Liver (tissue), 9 donors: Measurements from ENCODE around the gene ASMTL. TPM values are rescaled to one million over a fixed set of nuclear protein-coding genes. Genes with fewer than 3 reads are reported as not detected.
A peak's percentile ranks its signal among the peaks of the same experiment; 100 is the strongest.
"Not testable (repeated sequence)": the region's sequence is repeated elsewhere in the genome, so short reads cannot be mapped to it uniquely, and the experiment has no call there.

ENCODE experiments used
- DNase-seq: peaks from one replicate; pipeline ENCODE4 v3.0.0-alpha.2; 2017; ENCODE audit warnings: low spot score
- H3K27ac ChIP-seq, 2 donors: one replicate each; pipeline ENCODE4 v1.7.0; 2013; ENCODE audit warnings: inconsistent platforms in 2 of 2, low read length in 2 of 2, control low read depth in 1 of 2, low read depth in 1 of 2, mild to moderate bottlenecking in 1 of 2
- H3K27me3 ChIP-seq, 4 donors: one replicate each; pipeline versions ENCODE4 v1.6.1 to v1.7.0; 2013; ENCODE audit warnings: low read length in 3 of 4, inconsistent platforms in 1 of 4, mild to moderate bottlenecking in 1 of 4, moderate library complexity in 1 of 4; ENCODE audit not compliant: control insufficient read depth in 4 of 4, insufficient read depth in 4 of 4
- H3K36me3 ChIP-seq, 4 donors: one replicate each; pipeline versions ENCODE4 v1.6.1 to v1.7.0; 2013; ENCODE audit warnings: low read length in 3 of 4, mild to moderate bottlenecking in 3 of 4, low read depth in 1 of 4, moderate library complexity in 1 of 4; ENCODE audit not compliant: control insufficient read depth in 4 of 4, insufficient read depth in 3 of 4
- H3K4me1 ChIP-seq, 4 donors: one replicate each; pipeline versions ENCODE4 v1.6.1 to v1.7.0; 2013; ENCODE audit warnings: low read length in 3 of 4, mild to moderate bottlenecking in 3 of 4, moderate library complexity in 1 of 4; ENCODE audit not compliant: control insufficient read depth in 4 of 4, insufficient read depth in 4 of 4
- H3K4me3 ChIP-seq, 3 donors: one replicate each; pipeline versions ENCODE4 v1.6.1 to v1.7.0; 2013; ENCODE audit warnings: low read length in 3 of 3, control low read depth in 1 of 3, low read depth in 1 of 3, mild to moderate bottlenecking in 1 of 3
- H3K9ac ChIP-seq, 2 donors: one replicate each; pipeline ENCODE4 v1.7.0; 2013; ENCODE audit warnings: low read length in 2 of 2, mild to moderate bottlenecking in 2 of 2, moderate library complexity in 2 of 2, control low read depth in 1 of 2, low read depth in 1 of 2
- H3K9me3 ChIP-seq, 4 donors: one replicate each; pipeline versions ENCODE4 v1.6.1 to v1.7.0; 2013; ENCODE audit warnings: low read length in 3 of 4; ENCODE audit not compliant: control insufficient read depth in 4 of 4
- ATF3 ChIP-seq: IDR thresholded peaks from 2 replicates; pipeline ENCODE4 v1.6.1; 2016; ENCODE audit warnings: antibody characterized with exemption
- FOXA2 ChIP-seq: IDR thresholded peaks from 2 replicates; pipeline ENCODE4 v1.6.1; 2016; ENCODE audit warnings: antibody characterized with exemption
- GABPA ChIP-seq, 2 donors: IDR thresholded peaks in 1 of 2; conservative IDR thresholded peaks in 1 of 2; 2 replicates each; pipeline ENCODE4 v1.6.1; 2016; ENCODE audit warnings: antibody characterized with exemption in 2 of 2, mild to moderate bottlenecking in 1 of 2, moderate library complexity in 1 of 2
- HNF4A ChIP-seq, 2 donors: conservative IDR thresholded peaks; 2 replicates each; pipeline ENCODE4 v1.6.1; 2016; ENCODE audit warnings: antibody characterized with exemption in 2 of 2, mild to moderate bottlenecking in 2 of 2
- HNF4G ChIP-seq: IDR thresholded peaks from 2 replicates; pipeline ENCODE4 v1.6.1; 2016; ENCODE audit warnings: antibody characterized with exemption
- JUND ChIP-seq, 2 donors: IDR thresholded peaks; 2 replicates each; pipeline ENCODE4 v1.6.1; 2016; ENCODE audit warnings: antibody characterized with exemption in 2 of 2
- RAD21 ChIP-seq, 2 donors: IDR thresholded peaks; 2 replicates each; pipeline ENCODE4 v1.6.1; 2016; ENCODE audit warnings: antibody characterized with exemption in 2 of 2, mild to moderate bottlenecking in 2 of 2
- REST ChIP-seq: IDR thresholded peaks from 2 replicates; pipeline ENCODE4 v1.6.1; 2016; ENCODE audit warnings: antibody characterized with exemption, mild to moderate bottlenecking
- RXRA ChIP-seq, 2 donors: IDR thresholded peaks; 2 replicates each; pipeline ENCODE4 v1.6.1; 2017 to 2018; ENCODE audit warnings: antibody characterized with exemption in 2 of 2, mild to moderate bottlenecking in 1 of 2
- YY1 ChIP-seq: IDR thresholded peaks from 2 replicates; pipeline ENCODE4 v1.6.1; 2016; ENCODE audit warnings: antibody characterized with exemption, mild to moderate bottlenecking
- WGBS: extraction: QIAGEN DNeasy Blood & Tissue Kit; methylation state at CpG from one replicate; pipeline ENCODE4 v1.1.7; 2013; 5-methylcytosine and 5-hydroxymethylcytosine counted together
- polyA plus RNA-seq, 2 donors: library from polyadenylated mRNA; stranded (reverse) in 1 of 2; unstranded in 1 of 2; fragments of 200-250 nt in 1 of 2; fragments of >200 nt in 1 of 2; fragmentation: Nextera tagmentation in 1 of 2; extraction: Ambion mirVana in 1 of 2; gene quantifications; one replicate each; pipeline versions ENCODE4 v1.2.1 to v1.2.3, GENCODE V29; 2013 to 2015
- total RNA-seq, 2 donors: library from RNA; depleted of rRNA; stranded (reverse); fragments of >200 nt; gene quantifications; one replicate each; pipeline ENCODE4 v1.2.3, GENCODE V29; 2014
- donor health status: healthy.
- donor health status: healthy.
- donor health status: healthy.
- donor health status: healthy.
- donor health status: healthy.

ASMTL gene
- total and polyA plus RNA-seq, 4 donors = 10.3 to 18.9 (median 11.6) TPM

- TF ChIP-seq GABPA (IDR thresholded peaks at IDR 0.05 in 1 of 2, conservative IDR thresholded peaks at IDR 0.05 in 1 of 2) = no peak
- no peak for TF ChIP-seq HNF4A (conservative IDR thresholded peaks at IDR 0.05)
- TF ChIP-seq JUND (IDR thresholded peaks at IDR 0.05) = no peak
- no peak for TF ChIP-seq FOXA2
- Histone ChIP-seq H3K27me3 (no peaks in the 10 kb centered on the region), H3K4me3 (no peak overlapping the region), H3K9ac (no peak overlapping the region), H3K27ac (no peak overlapping the region), H3K9me3 (no peaks in the 10 kb centered on the region), H3K4me1 (peaks cover 0 to 17% (median 8%) of the 10 kb centered on the region in 4 donors), H3K36me3 (no peaks in the 10 kb centered on the region)
- no peak for DNase-seq
- WGBS = 99% methylated on average over 2 of the region's 2 CpGs
Observed at GRCh38 chrX:1449823-1450149, 2.9 kb downstream of the ASMTL start.

GRCh38 chrX:1449036-1449822 is 3.5 kb downstream of the ASMTL start:
- no peak overlapping the region for H3K4me3 ChIP-seq
- TF ChIP-seq HNF4G (no peak), RXRA (IDR thresholded peaks at IDR 0.05) (no peak), JUND (IDR thresholded peaks at IDR 0.05) (no peak), YY1 (no peak), REST (no peak), RAD21 (IDR thresholded peaks at IDR 0.05) (no peak), ATF3 (no peak)
- no peaks in the 10 kb centered on the region for H3K9me3 ChIP-seq
- no peak overlapping the region for H3K27ac ChIP-seq
- 88% methylated on average over 9 of the region's 9 CpGs for WGBS
- H3K4me1 ChIP-seq = peaks cover 0 to 15% (median 8%) of the 10 kb centered on the region in 4 donors
- H3K9ac ChIP-seq = no peak overlapping the region
- no peaks in the 10 kb centered on the region for H3K36me3 ChIP-seq
- no peaks in the 10 kb centered on the region for H3K27me3 ChIP-seq
- peak; percentile 21 for DNase-seq

- not testable (repeated sequence) for H3K27me3 ChIP-seq, H3K4me3 ChIP-seq, H3K27ac ChIP-seq, H3K9me3 ChIP-seq, H3K9ac ChIP-seq, H3K36me3 ChIP-seq, DNase-seq
- peaks cover 0 to 14% (median 8%) of the 10 kb centered on the region in 4 donors for H3K4me1 ChIP-seq
- WGBS = 99% methylated on average over 5 of the region's 5 CpGs
Observed at GRCh38 chrX:1448573-1449001, 4.1 kb downstream of the ASMTL start.

GRCh38 chrX:1447969-1448572 is 4.6 kb downstream of the ASMTL start:
- peak; percentile 25 for DNase-seq

GRCh38 chrX:1446984-1447968 is 5.4 kb downstream of the ASMTL start:
- not testable (repeated sequence) for H3K9me3 ChIP-seq, H3K27ac ChIP-seq, H3K9ac ChIP-seq, H3K27me3 ChIP-seq, H3K36me3 ChIP-seq, H3K4me3 ChIP-seq
- peaks cover 0 to 12% (median 8%) of the 10 kb centered on the region in 4 donors for H3K4me1 ChIP-seq
- WGBS = 94% methylated on average over 13 of the region's 13 CpGs
- DNase-seq = peak; percentile 21

More at GRCh38 chrX:1447969-1448572, 4.6 kb downstream of the ASMTL start:
- H3K27me3 ChIP-seq, H3K9me3 ChIP-seq, H3K4me3 ChIP-seq, H3K9ac ChIP-seq, H3K36me3 ChIP-seq, H3K27ac ChIP-seq: not testable (repeated sequence)
- peaks cover 0 to 14% (median 8%) of the 10 kb centered on the region in 4 donors for H3K4me1 ChIP-seq
- 98% methylated on average over 8 of the region's 8 CpGs for WGBS
